Fibroblast of lung (primary cell): ENCODE data around the gene DCTN4. TPM values are rescaled to one million over a fixed set of nuclear protein-coding genes. Genes with fewer than 3 reads are reported as not detected.
A peak's percentile ranks its signal among the peaks of the same experiment; 100 is the strongest.

Experiments used
- DNase-seq, 2 donors: peaks; one replicate each; pipeline versions ENCODE4 v3.0.0 to v3.0.0-alpha.2; 2010; ENCODE audit warnings: low read depth in 2 of 2
- H2AFZ ChIP-seq: 2 replicates; pipeline ENCODE4 v1.5.1; 2012; ENCODE audit warnings: low read length, control low read depth, inconsistent platforms
- H3K27ac ChIP-seq: 2 replicates; pipeline ENCODE4 v1.5.1; 2011; ENCODE audit warnings: low read length, control low read depth; ENCODE audit not compliant: insufficient read depth
- H3K27me3 ChIP-seq: 2 replicates; pipeline ENCODE4 v1.5.1; 2011; ENCODE audit warnings: mild to moderate bottlenecking, low read length; ENCODE audit not compliant: control insufficient read depth, insufficient read depth
- H3K36me3 ChIP-seq: 2 replicates; pipeline ENCODE4 v1.5.1; 2011; ENCODE audit warnings: low read length; ENCODE audit not compliant: control insufficient read depth, insufficient read depth
- H3K4me1 ChIP-seq: 2 replicates; pipeline ENCODE4 v1.5.1; 2011; ENCODE audit warnings: low read length; ENCODE audit not compliant: control insufficient read depth, insufficient read depth; ENCODE audit errors: extremely low read depth
- H3K4me2 ChIP-seq: 2 replicates; pipeline ENCODE4 v1.5.1; 2011; ENCODE audit warnings: low read length, control low read depth; ENCODE audit not compliant: insufficient read depth; ENCODE audit errors: extremely low read depth
- H3K4me3 ChIP-seq, 4 experiments: fragments of 200-600 bp in 1 of 4; sonication (generic) in 1 of 4; replicated peaks in 1 of 4; 2 replicates each; pipeline ENCODE4 v1.5.1; 2011 to 2016; ENCODE audit warnings: low read length in 4 of 4, low read depth in 3 of 4, mild to moderate bottlenecking in 3 of 4, control low read depth in 2 of 4, inconsistent platforms in 1 of 4, mixed read lengths in 1 of 4; ENCODE audit not compliant: insufficient read depth in 1 of 4; ENCODE audit errors: control extremely low read depth in 1 of 4
- H3K79me2 ChIP-seq: 2 replicates; pipeline ENCODE4 v1.5.1; 2012; ENCODE audit warnings: mild to moderate bottlenecking, low read length, inconsistent platforms; ENCODE audit not compliant: control insufficient read depth, insufficient read depth
- H3K9ac ChIP-seq: 2 replicates; pipeline ENCODE4 v1.5.1; 2011; ENCODE audit warnings: mild to moderate bottlenecking, low read length, control low read depth; ENCODE audit not compliant: insufficient read depth
- H3K9me3 ChIP-seq: 2 replicates; pipeline ENCODE4 v1.5.1; 2012; ENCODE audit warnings: low read depth, low read length; ENCODE audit not compliant: control insufficient read depth, insufficient read depth
- H4K20me1 ChIP-seq: 2 replicates; pipeline ENCODE4 v1.5.1; 2011; ENCODE audit warnings: low read length; ENCODE audit not compliant: control insufficient read depth, insufficient read depth; ENCODE audit errors: extremely low read depth
- CTCF ChIP-seq, 2 donors: IDR thresholded peaks in 1 of 2; conservative IDR thresholded peaks in 1 of 2; 1 replicate in 1 of 2; 2 replicates in 1 of 2; pipeline ENCODE4 v1.5.1; 2011 to 2012; ENCODE audit warnings: low read length in 2 of 2, control low read depth in 1 of 2, inconsistent platforms in 1 of 2, low read depth in 1 of 2, mild to moderate bottlenecking in 1 of 2
- EZH2 ChIP-seq: IDR thresholded peaks from 2 replicates; pipeline ENCODE4 v1.5.1; 2012; ENCODE audit warnings: low read length, control low read depth, mild to moderate bottlenecking; ENCODE audit errors: missing control alignments
- polyA plus RNA-seq, 2 donors: library from polyadenylated mRNA; depleted of rRNA in 1 of 2; stranded (reverse) in 1 of 2; unstranded in 1 of 2; fragments of >200 nt; gene quantifications; 2 replicates each; pipeline ENCODE4 v1.2.1, GENCODE V29; 2011 to 2012; ENCODE audit warnings: missing spikeins in 1 of 2
- total RNA-seq: library from RNA; depleted of rRNA; stranded (reverse); fragments of >200 nt; gene quantifications from 2 replicates; pipeline ENCODE4 v1.2.1, GENCODE V29; 2014

DCTN4 gene
- total and polyA plus RNA-seq, 2 donors (not counting 1 experiment from before 2014, with no cell fraction given), result 60.0 to 67.2 TPM

- peak overlapping the region; percentile 94 for H3K4me2 ChIP-seq
- H3K79me2 ChIP-seq, result peaks cover 29% of the 10 kb centered on the region
- peaks cover 22% of the 10 kb centered on the region for H3K4me1 ChIP-seq
- H3K9ac ChIP-seq, result peak overlapping the region; percentile 87
- no peaks in the 10 kb centered on the region for H4K20me1 ChIP-seq
- H3K9me3 ChIP-seq, result no peaks in the 10 kb centered on the region
- DNase-seq, result peak in 1 of 2 donors; percentile 80
- H3K27ac ChIP-seq, result peak overlapping the region; percentile 83
- H3K36me3 ChIP-seq, result no peaks in the 10 kb centered on the region
- no peak for TF ChIP-seq CTCF (conservative IDR thresholded peaks at IDR 0.05 in 1 of 2, IDR thresholded peaks at IDR 0.05 in 1 of 2; ENCODE audit: low read depth in 1 of 2, low read length in 2 of 2)
- no peak for TF ChIP-seq EZH2
- H3K4me3 ChIP-seq, result peak overlapping the region; percentile 83 to 91 (median 86)
- peak overlapping the region; percentile 89 for H2AFZ ChIP-seq
- no peaks in the 10 kb centered on the region for H3K27me3 ChIP-seq
These were observed 19.3 kb upstream of the DCTN4 start for GRCh38 chr5:150778088-150778516.

- no peaks in the 10 kb centered on the region for H3K9me3 ChIP-seq
- TF ChIP-seq EZH2, result no peak
- TF ChIP-seq CTCF (conservative IDR thresholded peaks at IDR 0.05 in 1 of 2, IDR thresholded peaks at IDR 0.05 in 1 of 2; ENCODE audit: low read depth in 1 of 2, low read length in 2 of 2), result no peak
- peak overlapping the region; percentile 94 for H3K4me2 ChIP-seq
- H3K27me3 ChIP-seq, result no peaks in the 10 kb centered on the region
- peaks cover 18% of the 10 kb centered on the region for H3K4me1 ChIP-seq
- H3K79me2 ChIP-seq, result peaks cover 25% of the 10 kb centered on the region
- H4K20me1 ChIP-seq, result no peaks in the 10 kb centered on the region
- peak in 1 of 2 donors; percentile 26 for DNase-seq
- H2AFZ ChIP-seq, result no peak overlapping the region
- peak overlapping the region; percentile 83 for H3K27ac ChIP-seq
- H3K4me3 ChIP-seq, result peak overlapping the region in 3 of 4 experiments; percentile 83 to 91 (median 89)
- no peak overlapping the region for H3K9ac ChIP-seq
- H3K36me3 ChIP-seq, result no peaks in the 10 kb centered on the region
These were observed 18.9 kb upstream of the DCTN4 start for GRCh38 chr5:150777685-150778084.

- no peaks in the 10 kb centered on the region for H3K9me3 ChIP-seq
- H3K4me1 ChIP-seq, result peaks cover 2% of the 10 kb centered on the region
- no peak overlapping the region for H3K9ac ChIP-seq
- no peaks in the 10 kb centered on the region for H4K20me1 ChIP-seq
- H3K4me3 ChIP-seq, result no peak overlapping the region
- TF ChIP-seq EZH2 (no peak), CTCF (conservative IDR thresholded peaks at IDR 0.05 in 1 of 2, IDR thresholded peaks at IDR 0.05 in 1 of 2; ENCODE audit: low read depth in 1 of 2, low read length in 2 of 2) (no peak)
- no peak overlapping the region for H2AFZ ChIP-seq
- H3K27me3 ChIP-seq, result no peaks in the 10 kb centered on the region
- H3K36me3 ChIP-seq, result no peaks in the 10 kb centered on the region
- DNase-seq, result peak; percentile 89 to 98
- H3K4me2 ChIP-seq, result peak overlapping the region; percentile 51
- no peak overlapping the region for H3K27ac ChIP-seq
- H3K79me2 ChIP-seq, result peaks cover 12% of the 10 kb centered on the region
These were observed 15.3 kb upstream of the DCTN4 start for GRCh38 chr5:150774145-150774544.
